Left forelimb (tissue), 1 donor: ENCODE data around the gene PRSS56.
A peak's percentile ranks its signal among the peaks of the same experiment; 100 is the strongest.

Source experiments
- DNase-seq: peaks from one replicate; pipeline ENCODE4 v3.0.0-alpha.2; 2018; ENCODE audit warnings: low spot score

Gene PRSS56

DNA sequence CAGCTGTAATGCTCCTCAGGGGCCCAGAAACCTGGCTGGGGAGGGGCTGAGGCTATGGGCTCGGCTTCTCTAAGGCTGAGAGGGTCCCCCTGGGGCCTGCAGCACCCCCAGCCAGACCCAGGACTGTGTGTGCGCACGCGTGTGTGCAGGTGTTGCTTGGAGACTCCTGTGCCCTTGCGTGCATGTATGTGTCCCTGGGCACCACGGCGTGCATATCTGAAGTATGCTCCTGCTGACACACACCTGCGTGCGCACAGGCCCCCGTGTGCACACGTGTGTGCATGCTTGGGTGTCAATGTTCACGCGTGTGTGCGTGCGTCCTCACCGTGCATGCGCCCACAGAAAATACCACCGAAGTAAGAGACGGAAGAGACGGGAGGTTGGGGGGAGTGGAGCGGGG, 17.7 kb upstream of the PRSS56 start:
- no peak for DNase-seq

DNA sequence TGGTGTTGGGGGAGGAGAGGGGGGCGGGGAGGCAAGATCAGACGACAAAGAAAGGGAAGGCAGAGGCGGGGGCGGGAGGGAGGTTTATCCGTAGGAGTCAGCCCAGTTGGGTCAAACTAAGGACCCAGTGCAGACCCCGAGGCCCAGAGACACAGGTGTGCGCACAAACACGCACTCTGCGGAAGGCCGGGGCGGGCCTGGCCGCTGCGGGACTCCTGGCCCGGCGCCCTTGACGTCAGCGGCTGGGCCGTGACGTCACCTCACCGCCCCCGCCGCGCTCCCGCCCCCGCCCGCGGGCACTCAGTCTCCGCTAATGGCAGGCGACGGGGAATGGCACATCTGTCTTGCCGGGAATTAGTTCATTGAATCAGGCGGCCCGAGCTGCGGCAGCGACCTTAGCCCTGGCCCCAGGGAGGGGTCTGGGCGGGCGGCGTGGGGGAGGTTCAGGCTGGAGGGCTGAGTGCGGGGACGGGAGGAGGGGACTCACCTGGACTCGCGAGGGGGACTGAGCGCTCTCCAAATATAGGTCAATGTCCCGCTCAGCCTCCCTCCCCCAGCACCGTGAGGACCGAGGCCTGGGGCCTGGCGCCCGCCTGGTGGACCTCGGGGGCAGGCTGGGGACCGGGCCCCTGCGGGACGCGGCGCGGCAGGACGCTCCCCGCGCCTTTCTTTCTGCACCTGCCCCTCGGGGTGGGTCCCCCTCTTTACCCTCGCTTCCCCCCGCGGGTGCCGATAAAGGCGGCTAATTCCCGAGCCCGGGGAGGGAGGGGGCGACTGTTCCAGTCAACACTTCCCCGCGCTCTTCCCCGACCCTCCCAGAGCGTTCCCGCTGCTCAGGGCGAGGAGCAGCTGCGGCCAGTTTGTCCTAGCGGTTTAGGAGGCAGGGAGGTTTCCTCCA, 17.0 kb upstream of the PRSS56 start:
- DNase-seq: no peak

DNA sequence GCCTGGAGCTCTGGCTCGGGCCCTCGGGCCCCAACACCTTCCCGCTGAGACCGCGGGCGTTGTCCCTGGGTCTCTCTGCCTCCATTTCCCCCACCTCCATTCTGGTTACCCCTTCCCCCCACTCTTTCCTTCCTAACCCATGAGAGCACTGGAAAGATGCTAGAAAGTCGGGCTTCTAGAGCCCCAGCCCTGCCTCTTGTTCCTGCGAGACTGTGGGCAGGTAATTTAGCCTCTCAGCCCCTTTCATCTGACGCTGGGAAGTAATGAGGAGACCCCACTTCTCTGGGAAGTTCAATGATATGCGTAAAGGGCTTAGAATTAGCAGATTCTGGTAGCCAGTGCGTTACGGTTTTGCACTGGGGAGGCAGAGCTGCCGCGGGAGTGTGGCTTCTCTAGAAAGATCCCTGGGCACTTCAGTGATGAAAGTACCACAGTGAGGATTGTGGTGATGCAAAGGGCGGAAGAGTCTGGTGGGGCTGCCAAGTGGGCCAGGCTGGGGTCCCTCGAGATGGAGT, 16.3 kb upstream of the PRSS56 start:
- DNase-seq: no peak

DNA sequence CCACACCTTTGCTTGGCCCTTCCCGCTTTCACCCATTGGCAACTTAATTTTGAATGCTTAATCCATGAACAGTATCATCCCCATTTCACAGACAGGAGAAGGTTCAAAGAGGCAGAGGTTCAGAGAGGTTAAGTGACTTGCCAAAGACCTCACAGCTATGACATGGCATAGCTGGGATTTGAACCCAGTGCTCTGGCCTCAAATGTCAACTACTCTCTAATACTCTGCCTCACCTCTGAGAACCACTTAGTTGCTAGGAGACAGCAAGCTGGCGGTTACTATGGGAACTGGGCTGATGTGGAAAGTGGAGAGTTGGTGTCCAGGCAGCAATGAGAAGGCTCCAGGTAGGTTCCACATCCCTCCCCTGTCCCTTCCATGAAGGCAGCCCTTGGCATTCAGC, 15.8 kb upstream of the PRSS56 start:
- no peak for DNase-seq

DNA sequence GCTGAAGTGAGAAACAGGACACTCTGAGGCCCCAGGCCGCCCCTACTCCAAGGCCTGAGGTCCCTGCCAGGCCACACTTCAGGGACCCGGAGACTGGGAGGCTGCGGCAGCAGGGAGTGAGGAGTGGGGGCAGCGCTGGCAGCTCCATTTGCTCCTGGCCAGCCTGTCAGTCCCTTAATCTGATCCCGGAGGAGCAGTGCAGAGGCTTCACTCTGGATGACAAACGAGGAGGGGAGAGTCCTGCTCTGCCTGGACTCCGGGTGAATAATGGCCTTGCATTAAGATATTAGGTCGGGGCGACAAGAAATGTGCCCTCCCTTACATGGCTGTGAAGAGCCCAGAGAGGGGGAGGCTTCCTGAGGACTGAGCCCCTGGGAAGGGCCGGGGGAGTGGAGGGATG, 14.3 kb upstream of the PRSS56 start:
- DNase-seq: no peak

DNA sequence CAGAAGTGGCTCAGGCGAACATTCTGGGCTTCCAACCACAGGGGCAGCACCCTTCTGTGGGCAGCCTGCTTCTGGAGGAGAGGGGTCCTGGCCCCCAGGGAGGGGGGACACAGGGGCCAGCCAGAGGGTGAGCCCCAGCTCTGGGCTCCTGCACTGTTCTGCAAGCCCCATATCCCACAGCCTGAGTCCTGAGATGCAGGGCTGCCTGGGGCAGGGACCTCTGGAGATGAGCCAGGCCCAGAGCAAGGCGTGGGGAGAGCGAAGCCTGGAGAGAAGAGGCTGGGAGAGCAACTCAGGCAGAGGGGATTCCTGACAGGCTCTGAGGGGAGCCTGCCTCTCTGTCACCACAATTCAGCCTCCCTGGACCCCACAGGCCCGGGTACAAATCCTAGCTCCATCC, 13.5 kb upstream of the PRSS56 start:
- DNase-seq: no peak

DNA sequence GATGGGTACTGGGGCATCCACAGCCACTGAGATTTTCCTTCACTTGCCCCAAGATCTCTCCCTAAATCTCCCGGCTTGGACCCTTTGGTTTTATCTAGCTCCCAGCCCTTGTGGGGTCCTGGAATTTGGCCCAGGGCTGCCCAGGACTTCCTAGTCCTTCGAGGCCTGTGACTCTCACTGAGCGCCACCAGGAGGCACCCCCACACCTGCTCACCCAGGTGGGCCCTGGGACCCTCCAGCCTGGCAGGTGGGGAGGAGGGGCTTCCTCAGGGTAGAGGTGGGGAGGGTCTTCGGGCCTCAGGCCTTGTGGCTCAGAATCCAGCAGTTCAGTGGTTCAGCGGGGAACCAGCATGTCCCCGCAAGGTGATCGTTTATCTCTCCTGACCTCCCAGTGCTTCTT, 11.9 kb upstream of the PRSS56 start:
- DNase-seq: no peak

DNA sequence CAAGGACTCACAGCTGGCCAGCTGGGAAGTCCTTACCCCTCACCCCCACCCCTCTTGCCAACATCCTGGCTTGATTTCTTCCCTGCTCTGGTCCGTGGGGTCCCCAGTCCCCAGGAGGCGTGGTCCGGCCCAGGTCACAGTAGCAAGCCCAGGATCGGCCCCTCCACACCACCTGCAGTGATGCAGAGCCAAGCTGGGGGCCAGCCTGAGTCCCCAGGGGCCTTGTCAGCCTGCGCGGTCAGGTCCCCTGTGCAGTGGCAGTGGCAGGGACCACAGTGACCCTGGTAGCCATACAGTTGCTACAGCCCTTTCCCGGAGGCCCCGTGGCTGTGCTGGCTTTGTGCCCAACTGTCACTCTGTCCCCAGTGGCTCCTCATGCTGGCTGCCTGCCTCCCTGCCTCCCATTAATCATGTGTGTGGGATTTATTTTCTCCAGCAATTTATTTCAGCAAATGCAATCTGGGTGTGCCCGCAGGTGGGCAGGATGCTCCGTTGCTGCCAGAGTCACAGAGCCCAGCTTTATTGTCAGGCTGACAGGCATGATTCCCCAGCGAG, 8.8 kb upstream of the PRSS56 start:
- DNase-seq: no peak

DNA sequence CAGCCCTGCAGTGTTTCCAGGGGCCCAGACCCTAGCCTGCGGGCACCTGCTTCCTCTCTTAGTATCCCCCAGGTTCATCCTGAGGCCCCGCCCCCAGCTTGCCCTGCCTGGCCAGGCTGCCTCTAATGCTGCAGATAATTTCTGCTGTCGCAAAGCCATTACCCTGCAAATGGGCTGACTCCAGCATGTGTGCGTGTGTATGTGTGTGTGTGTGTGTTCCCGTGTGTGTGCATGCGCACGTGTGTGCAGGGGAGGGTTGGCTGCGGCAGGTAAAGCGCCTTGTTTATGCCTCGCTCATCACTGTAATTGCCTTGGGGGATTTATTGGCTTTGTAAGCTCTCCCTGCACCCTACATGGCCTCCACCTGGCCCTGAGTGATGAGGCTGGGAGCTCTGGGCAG, 7.6 kb upstream of the PRSS56 start:
- DNase-seq: no peak

DNA sequence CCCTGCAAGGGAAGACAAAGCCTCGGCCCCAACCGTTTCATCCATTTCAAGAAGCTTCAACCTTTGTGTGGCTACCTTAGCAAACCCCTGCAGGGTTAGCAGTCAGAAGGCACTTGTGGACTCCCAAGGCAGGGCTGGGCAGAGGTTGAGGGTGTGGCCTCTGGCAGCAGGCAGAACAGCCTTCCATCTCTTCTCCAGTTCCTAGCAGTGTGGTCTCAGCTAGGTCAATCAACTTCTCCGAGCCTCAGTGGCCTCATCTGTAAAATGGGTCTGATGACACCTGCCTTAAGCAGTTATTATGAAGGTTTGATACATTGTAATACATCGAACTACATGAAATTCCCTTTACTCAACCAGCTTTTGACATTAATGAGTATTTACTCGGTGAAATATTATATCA, 6.8 kb upstream of the PRSS56 start:
- DNase-seq: no peak

DNA sequence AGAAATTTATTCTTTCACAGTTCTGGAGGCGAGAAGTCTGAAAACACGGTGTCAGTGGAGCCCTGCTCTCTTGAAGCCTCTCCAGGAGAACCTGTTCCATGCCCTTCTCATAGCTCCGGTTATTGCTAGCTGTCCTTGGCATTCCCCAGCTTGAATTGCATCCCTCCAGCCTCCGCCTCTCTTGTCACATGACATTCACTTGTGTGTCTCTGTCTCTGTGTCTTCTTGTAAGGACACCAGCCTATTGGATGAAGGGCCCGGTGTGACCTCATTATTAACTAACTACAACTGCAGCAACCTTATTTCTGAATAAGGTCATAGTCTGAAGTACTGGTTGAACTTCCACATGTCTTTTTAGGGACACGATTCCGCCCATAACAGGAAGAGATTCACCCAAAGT, 4.5 kb upstream of the PRSS56 start:
- DNase-seq: no peak

DNA sequence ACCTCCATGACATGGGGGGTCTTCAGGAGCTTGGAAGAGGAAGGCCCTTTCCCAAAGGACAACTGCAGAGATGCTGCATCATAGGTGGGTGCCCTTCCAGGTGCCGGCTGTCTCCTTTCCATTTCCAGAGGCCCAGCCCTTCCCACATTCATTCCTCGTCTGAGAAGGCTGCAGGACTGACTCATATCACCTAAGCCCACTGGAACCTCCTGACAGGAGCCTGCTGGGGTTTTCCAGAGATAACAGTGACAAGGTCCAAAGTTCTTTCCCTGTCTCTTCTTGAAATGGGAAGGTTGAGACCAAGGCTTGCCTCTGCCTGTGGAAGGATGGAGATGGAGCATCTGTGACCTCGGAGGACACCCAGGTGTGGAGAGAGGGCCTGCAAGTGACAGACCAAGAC, 3.6 kb upstream of the PRSS56 start:
- no peak for DNase-seq

DNA sequence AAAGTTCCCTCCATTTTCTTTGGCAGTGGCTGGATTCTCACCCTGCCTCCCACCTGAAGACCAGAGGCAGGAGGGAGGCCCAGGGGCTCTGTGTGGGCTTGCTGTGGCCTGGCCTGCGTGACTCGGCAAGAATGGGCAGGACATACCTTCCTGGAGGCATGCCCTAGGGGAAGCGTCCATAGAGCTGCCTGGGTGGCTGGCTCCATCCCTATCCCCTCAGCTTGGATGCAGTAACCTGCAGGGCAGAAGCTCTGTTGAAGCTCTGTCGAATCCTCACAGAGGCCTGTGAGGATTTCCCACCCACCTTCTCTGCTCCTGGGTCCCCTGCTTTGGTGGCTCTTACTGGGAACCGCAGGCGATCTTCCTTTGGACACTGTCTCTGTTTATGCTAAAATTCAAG, 1.3 kb upstream of the PRSS56 start:
- DNase-seq: no peak

DNA sequence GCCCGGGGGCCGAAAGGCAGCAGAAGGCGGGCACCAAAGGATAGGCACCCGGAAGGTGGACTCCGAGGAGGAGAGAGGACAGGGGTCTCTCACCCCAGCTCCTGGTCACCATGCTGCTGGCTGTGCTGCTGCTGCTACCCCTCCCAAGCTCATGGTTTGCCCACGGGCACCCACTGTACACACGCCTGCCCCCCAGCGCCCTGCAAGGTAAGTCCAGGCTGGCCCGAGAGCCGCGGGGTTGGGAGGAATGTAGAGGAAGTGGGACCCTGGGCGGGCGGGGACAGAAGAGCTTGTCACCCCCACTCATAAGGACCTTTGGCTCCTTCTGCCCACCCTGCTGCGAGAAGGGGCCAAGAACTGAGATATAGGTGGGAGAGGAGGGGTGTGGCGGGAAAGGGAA, 301 bp downstream of the PRSS56 start:
- no peak for DNase-seq

DNA sequence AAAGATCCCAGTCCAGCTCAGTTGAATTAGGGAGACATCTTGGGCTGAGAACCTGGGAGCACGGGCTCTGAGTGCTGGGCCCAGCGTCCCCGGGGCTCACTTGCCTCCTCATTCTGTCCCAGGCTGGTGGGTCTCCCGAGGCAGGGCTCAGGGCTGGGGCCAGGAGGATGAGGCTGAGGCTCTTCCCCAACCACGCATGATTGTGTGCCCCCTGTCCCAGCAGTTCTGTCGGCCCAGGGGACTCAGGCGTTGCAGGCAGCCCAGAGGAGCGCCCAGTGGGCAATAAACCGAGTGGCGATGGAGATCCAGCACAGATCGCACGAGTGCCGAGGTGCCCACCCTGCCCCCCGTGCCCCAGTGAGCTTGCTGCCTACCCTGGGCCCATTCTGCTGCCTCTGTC, 910 bp downstream of the PRSS56 start:
- no peak for DNase-seq

DNA sequence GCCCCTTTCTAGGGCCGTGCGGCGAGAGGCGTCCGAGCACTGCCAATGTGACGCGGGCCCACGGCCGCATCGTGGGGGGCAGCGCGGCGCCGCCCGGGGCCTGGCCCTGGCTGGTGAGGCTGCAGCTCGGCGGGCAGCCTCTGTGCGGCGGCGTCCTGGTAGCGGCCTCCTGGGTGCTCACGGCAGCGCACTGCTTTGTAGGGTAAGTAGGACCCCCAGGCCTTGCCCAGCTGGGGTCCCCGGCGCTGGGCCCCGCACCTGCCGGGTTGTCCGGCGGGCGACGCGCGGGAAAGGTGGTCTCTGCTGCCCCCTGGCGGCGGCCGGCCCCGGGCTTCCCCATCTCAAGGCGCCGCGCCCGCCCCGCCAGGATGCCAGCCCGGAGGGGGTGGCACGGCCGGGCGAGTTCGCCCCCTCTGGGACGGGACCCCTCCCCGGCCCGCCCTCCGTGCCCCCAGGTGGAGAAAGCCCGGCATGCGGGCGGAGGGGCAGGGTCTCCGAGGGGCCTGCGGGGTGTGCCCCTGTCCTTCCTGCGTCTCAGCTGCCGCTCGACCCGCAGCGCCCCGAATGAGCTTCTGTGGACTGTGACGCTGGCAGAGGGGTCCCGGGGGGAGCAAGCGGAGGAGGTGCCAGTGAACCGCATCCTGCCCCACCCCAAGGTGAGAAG, 1.9 kb downstream of the PRSS56 start:
- DNase-seq: no peak

DNA sequence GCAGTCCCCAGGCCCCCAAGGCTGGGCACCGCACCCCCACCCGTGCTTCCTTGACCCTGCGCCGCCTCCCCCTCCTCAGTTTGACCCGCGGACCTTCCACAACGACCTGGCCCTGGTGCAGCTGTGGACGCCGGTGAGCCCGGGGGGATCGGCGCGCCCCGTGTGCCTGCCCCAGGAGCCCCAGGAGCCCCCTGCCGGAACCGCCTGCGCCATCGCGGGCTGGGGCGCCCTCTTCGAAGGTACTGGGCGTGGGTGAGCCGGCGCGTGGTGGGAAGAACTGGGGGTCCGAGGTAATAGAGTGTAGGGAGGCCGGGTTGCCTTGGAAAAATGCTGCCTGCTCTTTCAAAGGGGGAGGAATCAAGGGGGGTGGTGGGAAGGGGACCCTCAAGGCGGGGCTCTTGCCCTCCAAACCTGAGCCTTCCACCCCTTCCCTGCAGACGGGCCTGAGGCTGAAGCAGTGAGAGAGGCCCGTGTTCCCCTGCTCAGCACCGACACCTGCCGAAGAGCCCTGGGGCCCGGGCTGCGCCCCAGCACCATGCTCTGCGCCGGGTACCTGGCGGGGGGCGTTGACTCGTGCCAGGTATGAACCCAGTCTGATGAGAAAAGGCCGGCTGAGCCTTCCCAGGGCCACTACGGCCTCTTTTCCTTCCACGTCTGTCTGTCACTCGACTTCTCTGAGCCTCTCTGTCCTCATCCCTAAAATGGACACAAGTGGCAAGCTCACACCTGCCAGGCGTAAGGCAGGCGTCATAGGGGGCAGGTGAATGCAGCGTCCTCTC, 2.6 kb downstream of the PRSS56 start:
- no peak for DNase-seq

DNA sequence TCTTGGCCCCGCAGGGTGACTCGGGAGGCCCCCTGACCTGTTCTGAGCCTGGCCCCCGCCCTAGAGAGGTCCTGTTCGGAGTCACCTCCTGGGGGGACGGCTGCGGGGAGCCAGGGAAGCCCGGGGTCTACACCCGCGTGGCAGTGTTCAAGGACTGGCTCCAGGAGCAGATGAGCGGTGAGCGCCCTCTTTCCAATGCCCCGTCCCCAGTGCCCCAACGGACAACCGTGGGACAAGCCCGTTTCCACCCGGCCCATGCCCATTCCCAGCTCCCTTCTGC, 3.2 kb downstream of the PRSS56 start:
- no peak for DNase-seq

DNA sequence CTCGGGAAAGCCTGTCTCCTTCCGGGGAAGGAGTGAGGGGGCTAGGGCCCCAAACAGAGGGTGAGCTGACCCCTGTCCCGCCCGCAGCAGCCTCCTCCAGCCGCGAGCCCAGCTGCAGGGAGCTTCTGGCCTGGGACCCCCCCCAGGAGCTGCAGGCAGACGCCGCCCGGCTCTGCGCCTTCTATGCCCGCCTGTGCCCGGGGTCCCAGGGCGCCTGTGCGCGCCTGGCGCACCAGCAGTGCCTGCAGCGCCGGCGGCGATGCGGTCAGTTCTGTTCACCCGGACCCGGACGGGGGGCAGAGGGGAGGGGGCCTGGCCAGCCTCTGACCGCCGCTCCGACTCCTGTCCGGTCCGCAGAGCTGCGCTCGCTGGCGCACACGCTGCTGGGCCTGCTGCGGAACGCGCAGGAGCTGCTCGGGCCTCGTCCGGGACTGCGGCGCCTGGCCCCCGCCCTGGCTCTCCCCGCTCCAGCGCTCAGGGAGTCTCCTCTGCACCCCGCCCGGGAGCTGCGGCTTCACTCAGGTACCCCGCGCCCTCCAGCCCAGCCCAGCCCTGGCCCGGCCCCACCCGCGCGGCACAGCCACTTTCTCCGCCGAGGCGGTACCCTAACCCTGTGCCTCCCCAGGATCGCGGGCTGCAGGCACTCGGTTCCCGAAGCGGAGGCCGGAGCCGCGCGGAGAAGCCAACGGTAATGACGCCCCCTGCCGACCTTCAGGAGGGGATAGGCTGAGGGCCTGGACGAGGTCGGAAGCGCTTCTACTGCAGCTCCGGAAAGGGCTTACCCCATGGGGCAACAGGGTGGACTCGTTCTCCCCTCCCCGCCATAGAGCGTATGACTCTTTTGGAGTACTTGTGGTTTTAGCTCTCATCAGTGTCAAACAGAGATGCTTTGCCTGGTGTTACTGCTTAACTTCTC, 3.8 kb downstream of the PRSS56 start:
- DNase-seq: peak; percentile 75

DNA sequence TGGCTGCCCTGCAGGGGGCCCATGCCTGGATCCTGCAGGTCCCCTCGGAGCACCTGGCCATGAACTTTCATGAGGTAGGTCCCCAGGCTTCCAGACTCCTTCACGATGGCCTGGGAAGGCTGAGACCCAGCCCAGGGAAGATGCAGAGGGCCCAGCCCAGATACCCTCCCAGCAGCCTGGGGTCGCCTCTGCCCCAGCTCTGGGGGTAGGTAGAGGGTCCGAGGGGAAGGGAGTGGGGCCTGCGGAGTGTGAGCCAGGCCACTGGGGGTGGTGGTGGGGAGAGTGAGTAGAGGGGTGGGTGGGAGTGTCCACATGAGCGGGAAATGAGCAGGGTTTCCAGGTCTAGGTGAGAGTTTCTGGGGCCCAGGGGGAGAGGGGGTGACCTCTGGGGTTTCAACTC, 4.6 kb downstream of the PRSS56 start:
- DNase-seq: no peak

DNA sequence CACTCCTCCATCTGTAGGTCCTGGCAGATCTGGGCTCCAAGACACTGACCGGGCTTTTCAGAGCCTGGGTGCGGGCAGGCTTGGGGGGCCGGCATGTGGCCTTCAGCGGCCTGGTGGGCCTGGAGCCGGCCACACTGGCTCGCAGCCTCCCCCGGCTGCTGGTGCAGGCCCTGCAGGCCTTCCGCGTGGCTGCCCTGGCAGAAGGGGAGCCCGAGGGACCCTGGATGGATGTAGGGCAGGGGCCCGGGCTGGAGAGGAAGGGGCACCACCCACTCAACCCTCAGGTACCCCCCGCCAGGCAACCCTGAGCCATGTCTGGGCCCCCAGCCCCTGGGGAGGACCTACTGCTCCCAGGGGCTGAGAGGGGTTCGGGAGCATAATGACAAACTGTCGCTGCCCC, 5.0 kb downstream of the PRSS56 start:
- no peak for DNase-seq
